GM21576 (cell line): ENCODE data around the gene ORAI2.
A peak's percentile ranks its signal among the peaks of the same experiment; 100 is the strongest.

Source experiments
- ATAC-seq: cut with Tn5 transposase; IDR thresholded peaks from one replicate; pipeline ENCODE4 v1.9.1; 2021; ENCODE audit warnings: mild to moderate bottlenecking, moderate library complexity; ENCODE audit not compliant: unreplicated experiment

The ORAI2 gene

DNA sequence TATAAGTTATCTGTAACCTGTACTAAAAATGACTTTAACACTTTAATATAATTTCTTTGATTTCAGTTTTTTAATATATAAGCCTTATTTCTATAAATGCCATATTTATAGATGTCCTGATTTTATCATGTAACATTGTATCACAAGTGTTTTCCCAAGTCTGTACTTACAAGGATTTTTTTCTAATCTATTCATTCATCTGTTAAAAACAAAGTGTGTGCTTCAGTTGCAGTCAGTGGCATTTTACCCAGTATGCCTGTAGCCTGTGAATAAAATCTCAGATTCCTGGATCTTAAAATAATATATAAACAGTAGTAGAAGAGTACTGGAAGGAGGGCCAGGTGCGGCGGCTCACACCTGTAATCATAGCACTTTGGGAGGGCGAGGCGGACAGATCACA lies 19.8 kb upstream of the ORAI2 start:
- ATAC-seq: no peak

DNA sequence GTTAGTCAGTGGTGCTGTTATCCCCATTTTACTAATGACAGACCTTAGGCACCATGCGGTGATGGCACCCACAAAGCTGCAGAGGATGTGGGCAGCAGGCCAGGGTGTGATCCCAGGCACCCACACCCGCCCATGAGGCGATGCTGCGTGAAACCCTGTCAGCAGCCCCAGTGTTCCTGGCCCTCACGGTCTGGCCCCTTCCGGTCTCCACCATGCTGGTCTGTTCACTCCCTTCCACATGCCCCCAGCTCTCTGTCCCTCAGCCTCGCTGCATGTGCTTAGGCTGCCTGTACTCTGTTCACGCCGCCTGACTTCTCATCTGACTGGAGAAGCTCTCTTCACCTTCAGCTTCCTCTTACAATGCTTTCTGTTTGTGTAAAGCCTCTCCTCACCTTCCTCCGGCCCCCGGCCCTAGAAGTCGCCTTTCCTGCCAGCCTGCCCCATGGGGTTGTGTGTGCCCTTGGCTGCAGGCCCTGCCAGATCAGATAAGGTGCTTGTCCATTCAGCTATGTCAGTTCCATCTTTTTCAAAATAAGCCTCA lies 17.6 kb upstream of the ORAI2 start:
- peak; percentile 47 for ATAC-seq

DNA sequence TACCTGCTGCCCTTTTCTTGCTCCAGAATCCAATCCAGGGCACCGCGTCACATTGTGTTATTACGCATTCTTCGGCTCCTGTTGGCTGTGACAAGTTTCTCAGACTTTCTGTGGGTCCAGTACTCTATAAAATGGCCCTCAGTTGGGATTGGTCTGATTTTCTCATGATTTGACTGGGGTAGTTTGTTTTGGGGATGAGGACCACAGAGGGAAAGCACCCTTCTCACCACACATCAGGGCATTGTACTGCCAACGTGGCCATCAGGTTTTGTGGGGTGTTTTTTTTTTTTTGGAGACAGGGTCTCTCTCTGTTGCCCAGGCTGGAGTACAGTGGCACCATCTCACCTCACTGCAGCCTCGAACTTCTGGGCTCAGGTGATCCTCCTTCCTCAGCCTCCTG lies 17.0 kb upstream of the ORAI2 start:
- no peak for ATAC-seq

DNA sequence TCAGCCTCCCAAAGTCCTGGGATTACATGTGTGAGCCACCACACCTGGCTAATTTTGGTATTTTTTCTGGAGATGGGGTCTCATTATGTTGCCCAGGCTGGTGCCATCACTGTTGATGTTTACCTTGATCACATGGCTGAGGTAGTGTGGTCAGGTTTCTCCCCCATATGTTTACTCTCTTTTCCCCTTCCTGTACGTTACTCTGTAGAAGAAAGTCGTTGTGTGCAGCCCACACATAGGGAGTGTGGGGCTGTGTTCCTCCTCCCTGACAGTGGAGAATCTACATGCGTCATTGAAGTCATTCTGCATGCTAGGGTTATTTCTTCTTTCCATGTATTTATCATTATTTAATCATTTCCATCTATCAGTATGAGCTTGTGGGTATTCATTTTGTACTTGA lies 16.3 kb upstream of the ORAI2 start:
- no peak for ATAC-seq

DNA sequence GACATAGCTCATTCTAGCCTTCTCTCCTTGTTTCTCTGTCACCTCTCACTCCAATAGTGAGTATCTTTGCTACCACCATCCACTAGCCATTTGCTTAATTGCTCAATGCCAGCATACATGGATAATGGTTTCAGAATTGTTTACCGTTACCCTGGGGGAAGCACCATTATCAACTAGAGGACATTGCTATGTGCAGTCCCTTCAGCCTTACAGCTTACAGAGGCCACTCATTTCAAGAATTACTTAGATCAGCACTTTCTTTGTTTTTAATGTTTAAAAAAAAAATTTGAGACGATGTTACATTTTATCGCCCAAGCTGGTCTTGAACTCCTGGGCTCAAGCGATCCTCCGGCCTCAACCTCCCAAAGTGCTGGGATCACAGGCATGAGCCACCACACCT lies 14.8 kb upstream of the ORAI2 start:
- ATAC-seq: no peak

DNA sequence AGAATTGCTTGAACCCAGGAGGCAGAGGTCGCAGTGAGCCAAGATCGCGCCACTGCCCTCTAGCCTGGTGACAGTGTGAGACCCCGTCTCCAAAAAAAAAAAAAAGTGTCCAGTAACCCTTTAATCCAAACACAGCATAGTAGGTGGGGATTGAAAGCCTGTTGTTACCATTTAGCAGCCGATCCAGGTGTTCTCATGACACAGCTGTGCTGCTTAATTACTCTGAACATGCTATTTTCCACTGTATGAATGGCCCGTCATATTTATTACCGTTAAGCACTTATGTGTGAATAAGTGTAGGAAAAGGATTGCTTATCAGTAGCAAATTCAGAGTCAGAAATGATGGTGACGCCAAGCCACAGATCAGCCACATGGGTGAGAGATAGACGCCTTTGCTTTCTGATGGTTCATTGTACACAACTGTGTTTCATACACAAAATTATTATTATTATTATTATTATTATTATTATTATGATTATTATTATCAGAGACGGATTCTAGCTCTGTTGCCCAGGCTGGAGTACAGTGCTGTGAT lies 11.6 kb upstream of the ORAI2 start:
- no peak for ATAC-seq

DNA sequence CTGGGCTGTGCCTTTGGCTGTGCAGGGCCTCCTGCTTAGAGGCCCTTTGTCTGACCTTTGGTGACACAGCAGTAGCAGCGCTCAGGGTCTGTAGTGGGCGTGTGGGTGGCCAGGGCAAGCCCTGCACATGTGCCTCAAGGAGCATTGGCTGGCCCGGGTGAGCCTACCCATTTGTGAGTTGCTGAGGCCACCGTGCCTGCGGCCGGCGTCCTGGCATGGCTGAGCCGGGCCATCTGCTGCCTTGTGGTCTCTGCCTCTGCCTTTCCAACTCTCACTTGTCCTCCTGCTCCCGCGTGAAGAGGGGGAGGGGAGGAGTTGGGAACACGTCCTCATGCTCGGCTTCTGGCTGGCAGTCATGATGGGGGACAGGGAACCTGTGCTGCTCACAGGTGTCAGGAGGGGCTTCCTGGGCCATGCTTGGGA lies 9.2 kb upstream of the ORAI2 start:
- ATAC-seq: no peak

DNA sequence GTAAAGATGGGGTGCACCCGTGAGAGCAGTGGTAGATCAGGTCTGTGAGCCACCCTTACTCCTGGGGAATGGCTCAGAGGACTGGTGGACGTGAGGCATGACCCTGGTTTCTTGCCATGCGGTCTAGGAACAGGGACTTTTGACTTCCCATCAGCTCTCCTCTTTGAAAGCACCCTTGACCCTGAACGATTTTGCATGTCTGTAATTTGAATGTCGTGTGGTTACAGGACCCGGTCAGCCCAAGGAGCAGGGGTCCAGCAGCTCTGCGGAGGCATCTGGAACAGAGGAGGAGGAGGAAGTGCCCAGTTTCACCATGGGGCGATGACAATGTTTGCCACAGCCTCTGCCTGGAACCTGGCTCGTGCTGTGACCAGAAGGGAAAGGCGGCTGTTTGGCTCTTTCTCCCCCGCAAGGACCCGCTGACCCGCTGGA lies 8.6 kb upstream of the ORAI2 start:
- no peak for ATAC-seq

DNA sequence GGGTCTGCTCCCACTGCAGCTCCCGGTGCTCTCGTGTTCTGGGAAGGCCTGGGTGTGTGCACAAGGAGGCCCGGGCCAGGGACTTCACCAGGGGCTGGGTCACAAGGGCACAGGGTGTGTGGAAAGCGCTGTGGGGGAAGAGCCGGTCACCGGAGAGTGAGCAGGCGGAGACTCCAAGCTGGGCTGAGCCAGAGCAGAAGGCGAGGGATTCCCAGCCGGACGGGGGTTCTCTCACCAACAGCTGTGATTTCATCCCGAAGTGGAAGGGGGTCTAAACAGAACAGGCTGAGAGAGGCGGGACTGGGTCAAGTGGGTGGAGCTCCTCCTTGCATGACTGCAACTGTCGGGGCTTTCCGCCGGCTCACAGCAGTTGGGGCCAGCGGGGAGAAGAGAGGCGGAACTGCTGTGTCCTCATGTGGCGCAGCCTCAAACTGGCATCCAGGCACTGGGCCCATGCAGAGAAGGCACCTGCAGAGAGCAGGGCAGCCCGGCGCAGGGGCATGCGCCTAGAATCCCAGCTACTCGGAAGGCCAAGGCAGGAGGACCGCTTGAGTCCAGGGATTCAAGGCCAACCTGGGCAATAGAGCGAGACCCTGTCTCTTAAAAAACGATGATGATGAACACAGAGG lies 7.6 kb upstream of the ORAI2 start:
- ATAC-seq: peak; percentile 72

DNA sequence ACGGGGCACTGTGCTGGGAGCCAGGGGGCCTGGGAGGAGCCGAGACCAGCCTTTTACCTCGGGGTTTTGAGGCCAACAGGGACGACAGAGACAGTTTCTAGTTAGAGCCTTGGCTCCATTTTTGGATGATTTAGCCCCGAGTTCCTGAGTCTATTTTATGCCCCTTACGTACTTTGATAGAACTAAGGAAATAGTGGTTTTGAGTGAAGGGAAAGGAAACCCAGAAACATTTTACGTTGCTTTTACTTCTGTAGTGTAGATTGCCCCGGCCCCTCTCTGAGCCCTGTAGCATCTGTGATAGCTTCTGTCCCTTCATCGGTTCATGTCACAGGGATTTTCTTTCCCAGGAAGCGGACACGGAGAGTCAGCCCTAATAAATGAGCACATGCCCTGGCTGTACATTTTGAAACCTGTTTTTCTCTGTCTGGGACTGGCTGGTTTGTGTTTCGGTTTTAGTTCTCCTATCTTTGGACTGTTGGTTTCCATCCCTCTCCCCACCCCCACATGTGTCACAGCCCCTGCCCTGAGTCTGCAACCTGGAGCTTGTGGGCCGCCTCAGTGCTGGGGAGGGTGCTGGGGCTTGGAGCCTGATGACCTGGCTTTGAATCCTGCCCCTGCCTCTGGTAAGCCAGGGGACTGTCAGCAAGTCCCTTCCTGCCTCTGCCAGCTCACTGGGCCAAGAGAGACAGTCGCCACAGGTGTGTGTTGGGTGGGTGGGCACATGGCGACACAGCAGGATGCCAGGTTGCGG lies 6.9 kb upstream of the ORAI2 start:
- ATAC-seq: peak; percentile 46

DNA sequence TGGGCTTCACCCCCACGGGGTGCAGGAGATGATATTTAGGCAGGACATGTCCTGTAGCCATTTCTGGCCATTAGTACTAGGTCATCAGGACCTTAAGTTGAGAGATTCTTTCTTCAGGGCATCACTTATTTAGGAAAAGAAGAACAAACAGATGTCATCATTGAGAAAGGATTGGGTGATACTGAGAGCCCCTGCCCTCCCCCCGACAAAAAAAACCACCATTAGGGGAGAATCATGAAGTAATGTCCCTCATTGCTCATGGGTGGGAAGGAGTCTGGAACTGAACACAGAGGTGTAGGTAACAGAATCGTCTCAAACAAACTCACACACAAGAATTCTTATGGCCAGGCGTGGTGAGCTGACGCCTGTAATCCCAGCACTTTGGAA lies 6.4 kb upstream of the ORAI2 start:
- no peak for ATAC-seq

DNA sequence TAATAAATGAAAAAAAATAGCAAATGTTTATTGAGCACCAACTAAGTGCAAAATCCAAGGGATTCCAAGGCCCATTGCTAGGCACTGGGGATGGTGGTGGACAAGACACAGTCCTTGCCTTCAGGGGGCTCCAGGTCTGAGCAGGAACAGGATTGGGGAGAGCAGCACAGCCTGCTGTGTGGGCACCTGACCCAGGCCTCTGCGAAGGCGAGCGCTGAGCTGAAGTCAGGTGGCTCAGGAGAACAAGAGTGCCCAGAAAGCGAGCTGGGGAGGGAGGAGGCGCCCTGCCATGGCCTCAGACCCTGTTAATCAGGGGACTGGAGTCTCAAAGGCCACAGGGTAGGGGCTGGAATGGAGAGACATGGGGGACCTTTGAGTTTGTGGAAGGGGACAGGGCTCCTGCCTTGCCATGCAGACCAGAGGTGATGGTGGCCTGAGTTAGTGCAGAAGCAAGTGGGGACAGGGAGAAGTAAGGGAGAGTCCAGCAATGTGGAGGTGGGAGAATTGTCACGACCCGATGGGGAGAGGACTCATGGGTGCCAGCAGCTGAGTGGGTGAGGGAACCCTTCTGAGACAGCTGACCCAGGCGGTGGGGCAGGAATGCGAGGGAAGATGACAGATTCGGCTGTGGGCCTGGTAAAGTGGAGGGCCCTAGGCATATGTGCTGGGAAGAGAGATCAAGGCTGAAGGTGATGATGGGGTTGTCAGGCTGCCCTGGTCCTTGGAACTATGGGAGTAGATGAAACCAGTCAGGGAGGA lies 4.1 kb upstream of the ORAI2 start:
- no peak for ATAC-seq

DNA sequence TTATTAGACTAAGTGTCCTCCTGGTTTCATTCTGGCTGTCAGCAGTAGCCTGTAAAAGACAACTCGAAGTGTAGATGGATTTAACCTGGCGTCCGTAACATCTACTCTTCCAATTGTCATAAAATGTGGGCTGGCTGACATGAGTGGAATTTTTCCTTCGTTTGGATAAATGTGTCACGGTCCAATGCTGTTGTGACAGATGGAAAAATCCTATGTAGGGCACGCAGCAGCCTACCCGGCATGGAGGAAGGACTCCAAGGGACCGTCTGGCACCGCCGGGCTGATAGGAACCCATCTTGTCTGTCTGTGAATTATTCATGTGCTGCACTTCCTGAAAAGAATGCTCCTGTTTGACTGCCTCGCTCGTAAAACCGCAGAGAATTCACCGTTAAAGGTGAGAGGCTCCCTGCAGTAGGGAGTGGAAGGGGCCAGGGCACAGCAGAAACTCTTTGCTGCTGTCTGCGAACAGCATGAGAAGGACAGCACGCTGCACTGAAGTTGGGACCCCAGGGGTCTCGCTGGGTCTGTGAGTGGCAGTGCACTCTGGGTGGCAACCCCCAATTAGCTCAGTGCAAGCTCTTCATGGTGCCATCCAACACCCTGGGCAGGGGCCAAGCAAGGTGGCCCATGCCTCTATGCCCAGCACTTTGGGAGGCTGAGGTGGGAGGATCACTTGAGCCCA lies 1.6 kb upstream of the ORAI2 start:
- ATAC-seq: peak; percentile 39

DNA sequence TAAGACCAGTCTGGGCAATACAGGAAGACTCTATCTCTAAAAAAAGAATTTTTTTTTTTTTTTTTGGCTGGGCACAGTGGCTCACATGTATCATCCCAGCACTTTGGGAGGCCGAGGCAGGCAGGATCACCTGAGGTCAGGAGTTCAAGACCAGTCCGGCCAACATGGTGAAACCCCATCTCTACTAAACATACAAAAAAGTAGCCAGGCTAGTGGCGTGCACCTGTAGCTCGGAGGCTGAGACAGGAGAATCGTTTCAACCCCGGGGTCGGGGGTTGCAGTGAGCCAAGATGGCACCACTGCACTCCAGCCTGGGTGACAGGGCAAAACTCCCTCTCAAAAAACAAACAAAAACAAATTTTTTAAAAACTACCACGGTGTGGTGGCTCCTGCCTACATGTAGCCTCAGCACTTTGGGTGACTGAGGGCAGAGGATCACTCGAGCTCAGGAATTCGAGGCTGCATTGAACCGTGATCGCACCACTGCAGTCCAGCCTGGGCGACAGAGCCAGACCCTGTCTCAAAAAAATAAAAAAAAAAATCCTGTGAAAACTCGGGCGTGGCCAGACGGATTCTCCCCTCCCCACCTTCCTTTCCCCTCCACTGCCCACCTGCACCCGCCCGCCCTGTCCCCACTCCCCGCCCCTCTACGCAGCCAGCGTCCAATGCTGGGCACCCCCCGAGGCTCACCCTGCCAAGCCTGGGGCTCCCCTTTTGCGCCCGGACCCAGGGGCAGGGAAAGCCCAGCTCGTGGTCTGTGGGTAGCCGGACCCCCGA lies 745 bp upstream of the ORAI2 start:
- no peak for ATAC-seq

DNA sequence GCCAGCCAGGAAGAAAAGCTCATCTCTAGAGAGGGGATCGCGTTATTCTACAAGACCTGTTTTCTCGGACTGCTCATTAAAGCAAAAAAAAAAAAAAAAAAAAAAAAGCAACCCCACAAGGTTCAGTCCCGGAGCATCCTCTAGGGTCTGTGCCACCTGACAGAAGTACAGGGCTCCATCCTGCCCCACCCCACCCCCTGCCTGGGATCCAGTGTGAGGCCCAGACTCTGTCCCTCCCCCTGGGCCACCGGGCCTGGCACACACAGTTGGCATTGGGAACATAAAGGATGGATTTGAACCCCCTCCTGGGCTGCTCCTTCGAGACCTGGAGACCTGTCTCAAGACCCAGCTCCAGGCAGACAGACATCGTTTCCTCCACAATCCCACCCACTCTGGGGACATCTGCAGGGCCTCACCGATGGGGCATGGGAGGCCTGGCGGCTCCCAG lies 688 bp downstream of the ORAI2 start:
- no peak for ATAC-seq

DNA sequence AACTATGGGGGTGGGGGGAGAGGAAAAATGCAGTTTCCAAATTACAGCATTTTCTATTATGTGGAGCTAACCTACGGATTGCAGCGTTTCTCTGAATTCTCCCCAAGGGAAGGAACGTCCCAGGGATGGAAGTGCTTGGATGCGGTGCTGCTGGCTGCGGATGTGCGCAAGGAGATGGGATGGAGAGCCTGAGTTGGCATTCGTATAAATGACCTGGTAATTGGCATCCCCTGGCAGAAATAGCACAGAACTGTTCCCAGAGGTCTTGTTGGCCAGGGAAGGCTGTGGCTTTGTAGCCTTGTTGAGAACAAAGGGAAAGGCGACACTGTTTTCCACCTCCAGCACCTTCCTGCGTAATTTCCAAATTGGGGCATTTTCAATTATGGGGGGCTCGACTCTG lies 2.7 kb downstream of the ORAI2 start:
- no peak for ATAC-seq

DNA sequence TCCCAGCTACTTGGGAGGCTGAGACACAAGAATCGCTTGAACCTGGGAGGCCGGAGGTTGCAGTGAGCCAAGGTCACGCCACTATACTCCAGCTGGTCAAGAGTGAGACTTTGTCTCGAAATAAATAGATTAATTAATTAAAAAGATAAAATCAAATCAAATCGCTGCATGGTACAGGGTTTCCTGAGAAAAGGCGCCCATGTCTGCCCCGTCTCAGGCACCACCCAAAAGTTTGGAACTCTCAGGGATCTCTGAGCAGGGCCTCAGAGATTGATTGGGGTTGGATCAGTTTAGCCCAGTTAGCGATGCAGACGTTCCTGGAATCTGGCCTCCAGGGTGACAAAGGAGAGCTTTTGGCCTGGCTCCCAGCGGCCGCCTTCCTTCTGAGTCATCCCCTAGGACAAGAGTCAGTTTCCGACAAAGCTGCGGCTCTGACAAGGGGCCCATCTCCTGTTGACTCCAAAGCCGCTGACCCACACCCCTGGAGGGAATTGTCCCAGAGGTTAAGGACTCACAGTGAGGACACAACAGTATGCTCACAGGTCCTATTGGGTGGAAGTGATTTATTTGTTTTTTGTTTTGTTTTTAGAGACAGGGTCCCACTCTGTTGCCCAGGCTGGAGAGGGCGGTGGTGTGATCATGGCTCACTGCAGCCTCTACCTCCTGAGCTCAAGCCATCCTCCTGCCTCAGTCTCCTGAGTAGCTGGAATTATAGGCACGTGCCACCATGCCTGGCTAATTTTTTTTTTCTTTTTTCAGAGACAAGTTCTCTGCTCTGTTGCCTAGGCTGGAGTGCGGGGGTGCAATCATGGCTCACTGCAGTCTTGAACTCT lies 6.8 kb downstream of the ORAI2 start:
- no peak for ATAC-seq

DNA sequence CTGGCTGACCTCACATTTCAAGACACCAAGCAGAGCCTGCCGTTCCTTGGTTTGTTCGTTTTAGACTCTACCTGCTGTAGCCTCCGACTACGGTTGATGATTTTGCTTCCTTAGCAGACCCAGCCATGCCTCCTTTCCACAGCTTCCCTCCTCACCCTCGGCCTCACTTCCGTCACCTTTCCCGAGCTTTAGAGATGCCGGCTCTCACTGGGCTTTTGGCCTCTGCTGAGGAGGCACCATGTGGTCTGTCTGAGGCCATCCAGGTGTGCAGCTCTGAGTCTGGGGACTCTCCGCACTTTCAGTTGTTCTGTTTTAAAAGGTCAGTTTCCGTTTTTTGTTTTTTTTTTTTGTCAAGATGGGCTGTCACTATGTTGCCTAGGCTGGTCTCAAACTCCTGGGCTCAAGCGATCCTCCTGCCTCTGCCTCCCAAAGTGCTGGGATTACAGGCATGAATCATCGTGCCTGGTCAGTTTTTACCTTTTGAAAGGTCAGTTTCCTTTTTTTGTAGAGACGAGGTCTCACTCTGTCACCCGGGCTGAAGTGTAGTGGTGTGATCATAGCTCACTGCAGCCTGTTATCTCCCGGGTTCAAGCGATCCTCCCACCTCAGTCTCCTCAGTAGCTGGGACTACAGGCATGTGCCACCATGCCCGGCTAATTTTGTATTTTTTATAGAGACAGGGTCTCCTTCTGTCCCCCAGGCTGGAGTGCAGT lies 11.7 kb downstream of the ORAI2 start:
- peak; percentile 49 for ATAC-seq

DNA sequence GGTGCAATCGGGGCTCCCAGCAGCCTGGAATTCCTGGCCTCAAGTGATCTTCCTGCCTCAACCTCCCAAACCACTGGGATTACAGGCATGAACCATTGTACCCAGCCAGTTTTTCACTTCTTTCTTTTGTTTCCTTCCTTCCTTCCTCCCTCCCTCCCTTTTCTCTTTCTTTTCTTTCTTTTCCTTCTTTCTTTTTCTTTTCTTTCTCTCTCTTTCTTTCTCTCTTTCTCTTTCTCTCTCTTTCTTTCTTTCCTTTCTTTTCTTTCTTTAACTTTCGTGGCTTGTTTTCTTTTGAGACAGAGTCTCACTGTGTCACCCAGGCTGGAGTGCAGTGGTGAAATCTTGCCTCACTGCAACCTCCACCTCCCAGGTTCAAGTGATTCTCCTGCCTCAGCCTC lies 12.3 kb downstream of the ORAI2 start:
- no peak for ATAC-seq
